B cell (primary cell): ENCODE data around the gene APOC1. TPM values are rescaled to one million over a fixed set of nuclear protein-coding genes. Genes with fewer than 3 reads are reported as not detected.

Source experiments
- ATAC-seq: fragments of 200-7000 bp; cut with Tn5 transposase; one replicate; pipeline ENCODE4 v1.10.0; 2021; ENCODE audit warnings: low read depth, mild to moderate bottlenecking, moderate number of reproducible peaks, moderate library complexity
- CTCF ChIA-PET: fragments of 350-600 bp; sonication (Branson Sonifier 250); formaldehyde crosslinking; loops from one replicate; lab custom pipeline; 2021; ENCODE audit warnings: antibody characterized with exemption, inconsistent platforms; lab: Charles Lee
- POLR2A ChIA-PET: fragments of 350-600 bp; sonication (Branson Sonifier 250); formaldehyde crosslinking; loops from one replicate; lab custom pipeline; 2021; ENCODE audit warnings: antibody characterized with exemption; lab: Charles Lee
- DNase-seq: peaks from one replicate; pipeline ENCODE4 v3.0.0; 2013
- H2AFZ ChIP-seq: 2 replicates; pipeline ENCODE4 v1.6.1; 2012; ENCODE audit warnings: mild to moderate bottlenecking, low read depth, low read length; ENCODE audit not compliant: insufficient read depth, poor library complexity, severe bottlenecking
- H3K27ac ChIP-seq, 2 donors: 1 replicate in 1 of 2; 2 replicates in 1 of 2; pipeline ENCODE4 v1.5.1; 2012 to 2013; ENCODE audit warnings: low read length in 2 of 2, mild to moderate bottlenecking in 2 of 2, moderate library complexity in 1 of 2
- H3K27me3 ChIP-seq, 4 experiments: fragments of 200-600 bp in 1 of 4; sonication (generic) in 1 of 4; replicated peaks in 1 of 4; 1 replicate in 2 of 4; 2 replicates in 2 of 4; pipeline versions ENCODE4 v1.6.1 to v1.7.0; 2013 to 2016; ENCODE audit warnings: low read length in 3 of 4, mild to moderate bottlenecking in 2 of 4, mixed read lengths in 1 of 4, moderate library complexity in 1 of 4; ENCODE audit not compliant: insufficient read depth in 4 of 4, control insufficient read depth in 3 of 4; ENCODE audit errors: control extremely low read depth in 1 of 4
- H3K36me3 ChIP-seq, 2 experiments: replicated peaks in 1 of 2; 1 replicate in 1 of 2; 2 replicates in 1 of 2; pipeline versions ENCODE4 v1.6.1 to v1.7.1; 2013; ENCODE audit warnings: low read length in 1 of 2; ENCODE audit not compliant: insufficient read depth in 2 of 2, control insufficient read depth in 1 of 2; ENCODE audit errors: control extremely low read depth in 1 of 2, extremely low read depth in 1 of 2
- H3K4me1 ChIP-seq, 2 donors: fragments of 200-600 bp in 1 of 2; sonication (generic) in 1 of 2; 1 replicate in 1 of 2; 2 replicates in 1 of 2; pipeline versions ENCODE4 v1.5.1 to v1.6.1; 2013 to 2017; ENCODE audit warnings: low read length in 2 of 2; ENCODE audit not compliant: control insufficient read depth in 2 of 2, insufficient read depth in 2 of 2
- H3K4me2 ChIP-seq: replicated peaks from 2 replicates; pipeline ENCODE3; 2012; ENCODE audit warnings: mild to moderate bottlenecking, low read depth, low read length; ENCODE audit not compliant: poor library complexity, severe bottlenecking
- H3K4me3 ChIP-seq, 5 experiments: fragments of 200-600 bp in 1 of 5; sonication (generic) in 1 of 5; 1 replicate in 3 of 5; 2 replicates in 2 of 5; pipeline versions ENCODE4 v1.5.1 to v1.7.0; 2011 to 2016; ENCODE audit warnings: low read length in 4 of 5, mild to moderate bottlenecking in 4 of 5, low read depth in 2 of 5, control low read depth in 1 of 5, moderate library complexity in 1 of 5; ENCODE audit not compliant: insufficient read depth in 1 of 5; ENCODE audit errors: control extremely low read depth in 1 of 5, extremely low read depth in 1 of 5
- H3K79me2 ChIP-seq: fragments of 200-600 bp; sonication (generic); one replicate; pipeline ENCODE4 v1.6.0; 2016; ENCODE audit warnings: low read length; ENCODE audit not compliant: control insufficient read depth, insufficient read depth
- H3K9ac ChIP-seq: fragments of 200-600 bp; sonication (generic); 2 replicates; pipeline ENCODE4 v1.6.1; 2017; ENCODE audit warnings: mild to moderate bottlenecking, low read length, moderate library complexity
- H3K9me3 ChIP-seq, 3 donors: one replicate each; pipeline versions ENCODE4 v1.6.1 to v1.7.1; 2013; ENCODE audit warnings: low read length in 2 of 3; ENCODE audit not compliant: control insufficient read depth in 2 of 3, insufficient read depth in 1 of 3; ENCODE audit errors: control extremely low read depth in 1 of 3
- H4K20me1 ChIP-seq: 2 replicates; pipeline ENCODE4 v1.6.0; 2012; ENCODE audit warnings: mild to moderate bottlenecking, low read length; ENCODE audit not compliant: insufficient read depth, control insufficient read depth, poor library complexity, severe bottlenecking
- H3K27ac Mint-ChIP-seq: one replicate; pipeline ENCODE4 v1.8.0; 2021; ENCODE audit warnings: mixed read lengths
- H3K27me3 Mint-ChIP-seq: one replicate; pipeline ENCODE4 v1.8.0; 2021; ENCODE audit warnings: mixed read lengths
- H3K4me1 Mint-ChIP-seq: one replicate; pipeline ENCODE4 v1.8.0; 2021; ENCODE audit warnings: mixed read lengths
- H3K4me3 Mint-ChIP-seq: one replicate; pipeline ENCODE4 v1.8.0; 2021; ENCODE audit warnings: mixed read lengths
- H3K9me3 Mint-ChIP-seq: one replicate; pipeline ENCODE4 v1.8.0; 2022; ENCODE audit warnings: mixed read lengths; ENCODE audit not compliant: insufficient read depth
- EZH2 ChIP-seq: IDR thresholded peaks from 2 replicates; pipeline ENCODE4 v1.6.1; 2012; ENCODE audit warnings: borderline replicate concordance, low read depth, mild to moderate bottlenecking, moderate library complexity, low read length; ENCODE audit not compliant: insufficient read depth, poor library complexity, severe bottlenecking
- WGBS: methylation state at CpG from one replicate; pipeline ENCODE4 v1.1.5; 2013; ENCODE audit warnings: missing lambda C conversion rate; ENCODE audit not compliant: insufficient coverage; 5-methylcytosine and 5-hydroxymethylcytosine counted together
- intact Hi-C: fragments of 100-400 bp; cut with micrococcal nuclease; formaldehyde crosslinking; loops from one replicate; pipeline ENCODE4 v1.10.0; 2022
- polyA plus RNA-seq: library from polyadenylated mRNA; depleted of rRNA; stranded (reverse); fragments of >200 nt; gene quantifications from 2 replicates; pipeline ENCODE4 v1.2.3, GENCODE V29; 2012
- total RNA-seq, 2 donors: library from RNA; stranded (reverse); fragments of 120-200 nt in 1 of 2; gene quantifications; 1 replicate in 1 of 2; 2 replicates in 1 of 2; pipeline versions ENCODE4 v1.2.3 to v1.2.4, GENCODE V29; 2013 to 2022
- TF ChIP-seq, protein P1 (sequence below): fragments of 200-600 bp; IDR thresholded peaks from one replicate; pipeline ENCODE4 v1.8.0; 2022; ENCODE audit warnings: antibody characterized with exemption, mild to moderate bottlenecking

APOC1 gene
- total and polyA plus RNA-seq, 2 donors (not counting 1 experiment from before 2014, with no cell fraction given): not detected

DNA sequence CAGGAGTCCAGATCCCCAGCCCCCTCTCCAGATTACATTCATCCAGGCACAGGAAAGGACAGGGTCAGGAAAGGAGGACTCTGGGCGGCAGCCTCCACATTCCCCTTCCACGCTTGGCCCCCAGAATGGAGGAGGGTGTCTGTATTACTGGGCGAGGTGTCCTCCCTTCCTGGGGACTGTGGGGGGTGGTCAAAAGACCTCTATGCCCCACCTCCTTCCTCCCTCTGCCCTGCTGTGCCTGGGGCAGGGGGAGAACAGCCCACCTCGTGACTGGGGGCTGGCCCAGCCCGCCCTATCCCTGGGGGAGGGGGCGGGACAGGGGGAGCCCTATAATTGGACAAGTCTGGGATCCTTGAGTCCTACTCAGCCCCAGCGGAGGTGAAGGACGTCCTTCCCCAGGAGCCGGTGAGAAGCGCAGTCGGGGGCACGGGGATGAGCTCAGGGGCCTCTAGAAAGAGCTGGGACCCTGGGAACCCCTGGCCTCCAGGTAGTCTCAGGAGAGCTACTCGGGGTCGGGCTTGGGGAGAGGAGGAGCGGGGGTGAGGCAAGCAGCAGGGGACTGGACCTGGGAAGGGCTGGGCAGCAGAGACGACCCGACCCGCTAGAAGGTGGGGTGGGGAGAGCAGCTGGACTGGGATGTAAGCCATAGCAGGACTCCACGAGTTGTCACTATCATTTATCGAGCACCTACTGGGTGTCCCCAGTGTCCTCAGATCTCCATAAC is 8.8 kb upstream of the APOC1 start, which contains the start of gene APOE:
TSS of gene APOE (plus strand) at position 360 of the 724 bp plus-strand sequence. CDS start 829 bp downstream, outside the sequence.
- DNase-seq (no peak), ATAC-seq (no peak)
- Histone ChIP-seq H2AFZ (no peak within 1 kb of the TSS), H3K36me3 (peaks cover 0 to 18% of the 10 kb centered on the region in 2 experiments), H3K79me2 (no peaks in the 10 kb centered on the region), H3K27me3 (peaks cover 0 to 26% (median 10%) of the 10 kb centered on the region in 4 experiments), H3K4me1 (peaks cover 15 to 19% of the 10 kb centered on the region in 2 donors), H3K27ac (no peak within 1 kb of the TSS), H3K4me3 (no peak within 1 kb of the TSS), H3K9me3 (peaks cover 0 to 4% (median 0%) of the 10 kb centered on the region in 3 donors), H3K4me2 (peak within 1 kb of the TSS; percentile 30), H3K9ac (no peak within 1 kb of the TSS), H4K20me1 (peaks cover 6% of the 10 kb centered on the region)
- POLR2A ChIA-PET: interaction anchor here (1.0 kb wide), 1 partner anchor 56 kb away, joined by 3 read pairs; no protein-coding TSS in a partner anchor
- peaks cover 16% of the 10 kb centered on the region for H3K4me1 Mint-ChIP-seq
- H3K9me3 Mint-ChIP-seq: no peaks in the 10 kb centered on the region
- peaks cover 18% of the 10 kb centered on the region for H3K27me3 Mint-ChIP-seq
- intact Hi-C loops: no loop called here
- 4% methylated on average over 17 of the region's 20 CpGs for WGBS
- no peak within 1 kb of the TSS for H3K4me3 Mint-ChIP-seq
- CTCF ChIA-PET: interaction anchor here (0.8 to 4.1 kb wide), 5 partner anchors 11 to 573 kb away, joined by 3 to 27 read pairs (median 4); no protein-coding TSS in a partner anchor
- TF ChIP-seq, protein P1, sequence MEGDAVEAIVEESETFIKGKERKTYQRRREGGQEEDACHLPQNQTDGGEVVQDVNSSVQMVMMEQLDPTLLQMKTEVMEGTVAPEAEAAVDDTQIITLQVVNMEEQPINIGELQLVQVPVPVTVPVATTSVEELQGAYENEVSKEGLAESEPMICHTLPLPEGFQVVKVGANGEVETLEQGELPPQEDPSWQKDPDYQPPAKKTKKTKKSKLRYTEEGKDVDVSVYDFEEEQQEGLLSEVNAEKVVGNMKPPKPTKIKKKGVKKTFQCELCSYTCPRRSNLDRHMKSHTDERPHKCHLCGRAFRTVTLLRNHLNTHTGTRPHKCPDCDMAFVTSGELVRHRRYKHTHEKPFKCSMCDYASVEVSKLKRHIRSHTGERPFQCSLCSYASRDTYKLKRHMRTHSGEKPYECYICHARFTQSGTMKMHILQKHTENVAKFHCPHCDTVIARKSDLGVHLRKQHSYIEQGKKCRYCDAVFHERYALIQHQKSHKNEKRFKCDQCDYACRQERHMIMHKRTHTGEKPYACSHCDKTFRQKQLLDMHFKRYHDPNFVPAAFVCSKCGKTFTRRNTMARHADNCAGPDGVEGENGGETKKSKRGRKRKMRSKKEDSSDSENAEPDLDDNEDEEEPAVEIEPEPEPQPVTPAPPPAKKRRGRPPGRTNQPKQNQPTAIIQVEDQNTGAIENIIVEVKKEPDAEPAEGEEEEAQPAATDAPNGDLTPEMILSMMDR: no peak
- TF ChIP-seq EZH2: no peak
- H3K27ac Mint-ChIP-seq: no peak within 1 kb of the TSS

DNA sequence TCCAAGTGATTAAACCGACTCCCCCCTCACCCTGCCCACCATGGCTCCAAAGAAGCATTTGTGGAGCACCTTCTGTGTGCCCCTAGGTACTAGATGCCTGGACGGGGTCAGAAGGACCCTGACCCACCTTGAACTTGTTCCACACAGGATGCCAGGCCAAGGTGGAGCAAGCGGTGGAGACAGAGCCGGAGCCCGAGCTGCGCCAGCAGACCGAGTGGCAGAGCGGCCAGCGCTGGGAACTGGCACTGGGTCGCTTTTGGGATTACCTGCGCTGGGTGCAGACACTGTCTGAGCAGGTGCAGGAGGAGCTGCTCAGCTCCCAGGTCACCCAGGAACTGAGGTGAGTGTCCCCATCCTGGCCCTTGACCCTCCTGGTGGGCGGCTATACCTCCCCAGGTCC is 6.8 kb upstream of the APOC1 start:
- H3K27ac ChIP-seq: no peak overlapping the region
- no peak for ATAC-seq
- intact Hi-C loops: no loop called here
- ChIA-PET POLR2A (no interaction called here), CTCF (interaction anchor here (0.6 to 1.2 kb wide), 2 partner anchors 11 to 45 kb away, joined by 4 to 5 read pairs; no protein-coding TSS in a partner anchor)
- H3K27me3 ChIP-seq: peaks cover 0 to 39% (median 10%) of the 10 kb centered on the region in 4 experiments
- H3K27me3 Mint-ChIP-seq: peaks cover 24% of the 10 kb centered on the region
- no peak overlapping the region for H3K4me3 Mint-ChIP-seq
- no peak overlapping the region for H3K27ac Mint-ChIP-seq
- DNase-seq: no peak
- H3K4me1 ChIP-seq: peaks cover 15 to 19% of the 10 kb centered on the region in 2 donors
- no peak overlapping the region for H3K9ac ChIP-seq
- H3K4me3 ChIP-seq: no peak overlapping the region
- H2AFZ ChIP-seq: no peak overlapping the region
- H3K9me3 ChIP-seq: peaks cover 0 to 4% (median 0%) of the 10 kb centered on the region in 3 donors
- peaks cover 6% of the 10 kb centered on the region for H4K20me1 ChIP-seq
- no peaks in the 10 kb centered on the region for H3K9me3 Mint-ChIP-seq
- H3K79me2 ChIP-seq: no peaks in the 10 kb centered on the region
- no peak overlapping the region for H3K4me2 ChIP-seq
- 94% methylated on average over 12 of the region's 12 CpGs for WGBS
- H3K36me3 ChIP-seq: peaks cover 0 to 6% of the 10 kb centered on the region in 2 experiments
- H3K4me1 Mint-ChIP-seq: peaks cover 16% of the 10 kb centered on the region
- no peak for TF ChIP-seq EZH2
- TF ChIP-seq, protein P1: no peak
